Gastrocnemius medialis (tissue), 4 donors: Measurements from ENCODE around the gene CLEC20A. TPM values are rescaled to one million over a fixed set of nuclear protein-coding genes. Genes with fewer than 3 reads are reported as not detected.

Source experiments
- ATAC-seq, 2 donors: fragments of 150-250 bp; one replicate each; pipeline ENCODE4 v1.9.1; 2016
- DNase-seq, 2 donors: peaks; one replicate each; pipeline ENCODE4 v3.0.0-alpha.2; 2019
- H3K27ac ChIP-seq, 4 donors: fragments of 200-600 bp; sonication (generic); 1 replicate in 1 of 4; 2 replicates in 3 of 4; pipeline ENCODE4 v1.5.1; 2016 to 2018; ENCODE audit warnings: mild to moderate bottlenecking in 2 of 4, moderate library complexity in 1 of 4
- H3K27me3 ChIP-seq, 3 donors: fragments of 200-600 bp; sonication (generic) in 2 of 3; 1 replicate in 1 of 3; 2 replicates in 2 of 3; pipeline versions ENCODE4 v1.5.1 to v1.6.0; 2016 to 2019; ENCODE audit warnings: mild to moderate bottlenecking in 1 of 3, moderate library complexity in 1 of 3
- H3K36me3 ChIP-seq, 2 donors: fragments of 200-600 bp; sonication (generic) in 1 of 2; one replicate each; pipeline ENCODE4 v1.5.1; 2017 to 2018
- H3K4me1 ChIP-seq, 2 donors: fragments of 200-600 bp; sonication (generic) in 1 of 2; one replicate each; pipeline ENCODE4 v1.5.1; 2016 to 2017; ENCODE audit warnings: mild to moderate bottlenecking in 2 of 2
- H3K4me3 ChIP-seq, 4 donors: fragments of 200-600 bp; sonication (generic) in 3 of 4; 1 replicate in 1 of 4; 2 replicates in 3 of 4; pipeline ENCODE4 v1.5.1; 2016 to 2019; ENCODE audit warnings: mild to moderate bottlenecking in 2 of 4
- H3K9me3 ChIP-seq, 3 donors: fragments of 200-600 bp; sonication (generic) in 2 of 3; 1 replicate in 1 of 3; 2 replicates in 2 of 3; pipeline ENCODE4 v1.5.1; 2016 to 2019
- CTCF ChIP-seq, 5 experiments: fragments of 450-650 bp in 3 of 5; fragments of 200-600 bp in 2 of 5; sonication (generic) in 2 of 5; IDR thresholded peaks in 4 of 5; conservative IDR thresholded peaks in 1 of 5; 1 replicate in 4 of 5; 2 replicates in 1 of 5; pipeline ENCODE4 v1.5.1; 2016 to 2019; ENCODE audit warnings: antibody characterized with exemption in 5 of 5, mild to moderate bottlenecking in 3 of 5, moderate library complexity in 3 of 5
- POLR2A ChIP-seq, 2 donors: fragments of 450-650 bp; IDR thresholded peaks; one replicate each; pipeline ENCODE4 v1.6.1; 2017; ENCODE audit warnings: antibody characterized with exemption in 2 of 2, mild to moderate bottlenecking in 2 of 2, moderate library complexity in 2 of 2
- in situ Hi-C, 4 donors: fragments of 200-750 bp; cut with MboI; loops; one replicate each; pipeline versions ENCODE4 v1.15.0 to v1.8.0; 2017; ENCODE audit warnings: low sequenced_read_pairs in 4 of 4
- intact Hi-C: fragments of 100-400 bp; cut with DNase I; formaldehyde crosslinking; loops from one replicate; pipeline ENCODE4 v1.15.1; 2023; ENCODE audit warnings: low total_unique reads
- total RNA-seq, 4 donors: library from RNA; depleted of rRNA; stranded (reverse); fragments of >200 nt; gene quantifications; one replicate each; pipeline versions ENCODE4 v1.1.0 to v1.2.3, GENCODE V29; 2016

Gene CLEC20A
- total RNA-seq, 4 donors from 2014 or later: not detected

GRCh38 chr1:178458203-178458602 lies 38.6 kb downstream of the CLEC20A start:
- peaks cover 0 to 29% of the 10 kb centered on the region in 2 donors for H3K36me3 ChIP-seq

GRCh38 chr1:178457651-178458050 lies 39.1 kb downstream of the CLEC20A start:
- Histone ChIP-seq H3K36me3 (peaks cover 0 to 29% of the 10 kb centered on the region in 2 donors), H3K27me3 (no peaks in the 10 kb centered on the region), H3K4me3 (no peak overlapping the region), H3K27ac (no peak overlapping the region), H3K4me1 (no peaks in the 10 kb centered on the region), H3K9me3 (no peaks in the 10 kb centered on the region)
- intact Hi-C loops: no loop called here
- in situ Hi-C loops: no loop called here
- TF ChIP-seq POLR2A (IDR thresholded peaks at IDR 0.05): no peak
- no peak for TF ChIP-seq CTCF (IDR thresholded peaks at IDR 0.05 in 4 of 5, conservative IDR thresholded peaks at IDR 0.05 in 1 of 5)
- no peak for DNase-seq
- ATAC-seq: no peak

More at GRCh38 chr1:178458203-178458602, 38.6 kb downstream of the CLEC20A start:
- TF ChIP-seq CTCF (IDR thresholded peaks at IDR 0.05 in 4 of 5, conservative IDR thresholded peaks at IDR 0.05 in 1 of 5): no peak
- TF ChIP-seq POLR2A (IDR thresholded peaks at IDR 0.05): no peak
- no peaks in the 10 kb centered on the region for H3K9me3 ChIP-seq
- no peaks in the 10 kb centered on the region for H3K27me3 ChIP-seq
- no peak for ATAC-seq
- no peaks in the 10 kb centered on the region for H3K4me1 ChIP-seq
- no peak overlapping the region for H3K4me3 ChIP-seq
- intact Hi-C loops (no loop called here), in situ Hi-C loops (no loop called here)
- no peak for DNase-seq
- no peak overlapping the region for H3K27ac ChIP-seq

GRCh38 chr1:178456472-178456871 lies 40.3 kb downstream of the CLEC20A start:
- Histone ChIP-seq H3K36me3 (peaks cover 0 to 37% of the 10 kb centered on the region in 2 donors), H3K4me3 (no peak overlapping the region), H3K4me1 (no peaks in the 10 kb centered on the region), H3K27ac (no peak overlapping the region), H3K9me3 (no peaks in the 10 kb centered on the region), H3K27me3 (no peaks in the 10 kb centered on the region)
- DNase-seq: no peak
- no peak for ATAC-seq
- in situ Hi-C loops: no loop called here
- TF ChIP-seq POLR2A (IDR thresholded peaks at IDR 0.05) (no peak), CTCF (IDR thresholded peaks at IDR 0.05 in 4 of 5, conservative IDR thresholded peaks at IDR 0.05 in 1 of 5) (no peak)
- intact Hi-C loops: no loop called here

GRCh38 chr1:178452013-178452412 lies 44.8 kb downstream of the CLEC20A start:
- in situ Hi-C loops (no loop called here), intact Hi-C loops (no loop called here)
- Histone ChIP-seq H3K36me3 (peaks cover 0 to 22% of the 10 kb centered on the region in 2 donors), H3K4me3 (no peak overlapping the region), H3K27ac (no peak overlapping the region), H3K4me1 (no peaks in the 10 kb centered on the region), H3K27me3 (no peaks in the 10 kb centered on the region), H3K9me3 (no peaks in the 10 kb centered on the region)
- ATAC-seq (no peak), DNase-seq (no peak)
- no peak for TF ChIP-seq CTCF (IDR thresholded peaks at IDR 0.05 in 4 of 5, conservative IDR thresholded peaks at IDR 0.05 in 1 of 5)

- Histone ChIP-seq H3K9me3 (no peaks in the 10 kb centered on the region), H3K27ac (no peak overlapping the region), H3K4me1 (no peaks in the 10 kb centered on the region), H3K4me3 (no peak overlapping the region), H3K27me3 (no peaks in the 10 kb centered on the region), H3K36me3 (peaks cover 0 to 18% of the 10 kb centered on the region in 2 donors)
- ATAC-seq (no peak), DNase-seq (no peak)
- in situ Hi-C loops: no loop called here
- TF ChIP-seq POLR2A (IDR thresholded peaks at IDR 0.05): no peak
- no peak for TF ChIP-seq CTCF (IDR thresholded peaks at IDR 0.05 in 4 of 5, conservative IDR thresholded peaks at IDR 0.05 in 1 of 5)
- intact Hi-C loops: no loop called here
Measured at GRCh38 chr1:178451529-178451928, 45.2 kb downstream of the CLEC20A start.
